GM12875 (cell line): ENCODE measurements around the gene ADCY1.

Source experiments
- H3K4me3 ChIP-seq: one replicate; pipeline ENCODE4 v1.5.1; 2011; ENCODE audit warnings: low read depth, low read length, control low read depth
- TF ChIP-seq, protein P1 (sequence below): IDR thresholded peaks from 2 replicates; pipeline ENCODE4 v1.5.1; 2011; ENCODE audit warnings: low read depth, mild to moderate bottlenecking, control low read depth, inconsistent platforms, low read length, moderate library complexity, borderline replicate concordance; ENCODE audit not compliant: insufficient read depth

The ADCY1 gene

DNA sequence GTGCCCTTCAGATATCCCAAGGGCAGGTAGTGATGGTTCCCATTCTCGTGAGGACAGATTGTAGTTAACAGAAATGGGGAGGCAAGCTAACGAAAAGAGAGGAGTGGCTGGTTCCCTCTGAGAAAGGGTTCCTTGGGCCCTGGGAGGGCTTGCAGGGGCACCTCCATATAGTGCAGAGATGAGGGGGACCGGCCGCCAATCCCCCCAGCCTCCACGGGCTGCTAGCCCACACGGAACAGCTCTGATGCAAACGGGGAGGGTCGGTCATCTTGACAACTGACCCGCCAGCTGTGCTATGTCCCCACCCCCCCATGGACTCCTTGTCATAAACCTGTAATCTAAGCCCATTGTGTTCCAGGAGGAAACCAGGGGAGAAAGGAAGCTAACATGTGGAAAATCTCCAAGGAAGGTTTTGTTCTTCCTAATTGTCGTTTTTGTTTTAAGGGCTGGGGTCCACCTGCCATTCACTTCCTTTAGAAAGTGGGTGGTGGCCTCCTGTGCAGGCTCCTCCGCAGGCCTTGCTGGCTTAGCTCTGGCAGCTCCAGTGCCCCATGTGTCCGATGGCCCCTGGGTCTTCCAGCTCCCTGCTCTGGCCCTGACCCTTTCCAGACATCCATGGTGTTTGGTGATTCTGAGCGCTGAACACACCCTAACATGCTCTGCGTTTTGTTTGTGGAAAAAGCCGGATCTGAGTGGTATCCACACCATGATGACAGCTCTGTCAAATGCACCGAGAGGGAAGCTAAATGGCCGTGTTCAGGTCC, 15.9 kb downstream of the ADCY1 start:
- no peak overlapping the region for H3K4me3 ChIP-seq
- TF ChIP-seq, protein P1, sequence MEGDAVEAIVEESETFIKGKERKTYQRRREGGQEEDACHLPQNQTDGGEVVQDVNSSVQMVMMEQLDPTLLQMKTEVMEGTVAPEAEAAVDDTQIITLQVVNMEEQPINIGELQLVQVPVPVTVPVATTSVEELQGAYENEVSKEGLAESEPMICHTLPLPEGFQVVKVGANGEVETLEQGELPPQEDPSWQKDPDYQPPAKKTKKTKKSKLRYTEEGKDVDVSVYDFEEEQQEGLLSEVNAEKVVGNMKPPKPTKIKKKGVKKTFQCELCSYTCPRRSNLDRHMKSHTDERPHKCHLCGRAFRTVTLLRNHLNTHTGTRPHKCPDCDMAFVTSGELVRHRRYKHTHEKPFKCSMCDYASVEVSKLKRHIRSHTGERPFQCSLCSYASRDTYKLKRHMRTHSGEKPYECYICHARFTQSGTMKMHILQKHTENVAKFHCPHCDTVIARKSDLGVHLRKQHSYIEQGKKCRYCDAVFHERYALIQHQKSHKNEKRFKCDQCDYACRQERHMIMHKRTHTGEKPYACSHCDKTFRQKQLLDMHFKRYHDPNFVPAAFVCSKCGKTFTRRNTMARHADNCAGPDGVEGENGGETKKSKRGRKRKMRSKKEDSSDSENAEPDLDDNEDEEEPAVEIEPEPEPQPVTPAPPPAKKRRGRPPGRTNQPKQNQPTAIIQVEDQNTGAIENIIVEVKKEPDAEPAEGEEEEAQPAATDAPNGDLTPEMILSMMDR = no peak

DNA sequence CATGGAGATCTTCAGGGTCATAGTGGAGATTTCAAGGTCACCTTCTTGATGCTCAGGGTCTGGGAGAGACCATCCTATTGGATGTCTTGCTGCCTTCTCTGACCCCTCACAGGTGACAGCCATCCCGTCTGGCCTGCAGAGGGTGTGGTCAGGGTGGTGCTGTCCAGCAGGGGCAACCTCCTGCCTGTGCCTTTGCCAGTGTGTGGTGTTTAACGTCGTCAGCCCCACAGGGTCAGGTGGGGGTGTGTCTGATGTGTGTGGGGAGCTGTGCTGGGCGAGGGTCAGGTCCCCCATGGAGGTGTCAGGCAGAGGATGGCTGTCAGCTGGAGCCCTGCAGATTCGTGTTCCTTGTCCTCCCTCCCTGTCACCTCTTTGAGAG, 16.5 kb downstream of the ADCY1 start:
- TF ChIP-seq, protein P1 = no peak
- no peak overlapping the region for H3K4me3 ChIP-seq

DNA sequence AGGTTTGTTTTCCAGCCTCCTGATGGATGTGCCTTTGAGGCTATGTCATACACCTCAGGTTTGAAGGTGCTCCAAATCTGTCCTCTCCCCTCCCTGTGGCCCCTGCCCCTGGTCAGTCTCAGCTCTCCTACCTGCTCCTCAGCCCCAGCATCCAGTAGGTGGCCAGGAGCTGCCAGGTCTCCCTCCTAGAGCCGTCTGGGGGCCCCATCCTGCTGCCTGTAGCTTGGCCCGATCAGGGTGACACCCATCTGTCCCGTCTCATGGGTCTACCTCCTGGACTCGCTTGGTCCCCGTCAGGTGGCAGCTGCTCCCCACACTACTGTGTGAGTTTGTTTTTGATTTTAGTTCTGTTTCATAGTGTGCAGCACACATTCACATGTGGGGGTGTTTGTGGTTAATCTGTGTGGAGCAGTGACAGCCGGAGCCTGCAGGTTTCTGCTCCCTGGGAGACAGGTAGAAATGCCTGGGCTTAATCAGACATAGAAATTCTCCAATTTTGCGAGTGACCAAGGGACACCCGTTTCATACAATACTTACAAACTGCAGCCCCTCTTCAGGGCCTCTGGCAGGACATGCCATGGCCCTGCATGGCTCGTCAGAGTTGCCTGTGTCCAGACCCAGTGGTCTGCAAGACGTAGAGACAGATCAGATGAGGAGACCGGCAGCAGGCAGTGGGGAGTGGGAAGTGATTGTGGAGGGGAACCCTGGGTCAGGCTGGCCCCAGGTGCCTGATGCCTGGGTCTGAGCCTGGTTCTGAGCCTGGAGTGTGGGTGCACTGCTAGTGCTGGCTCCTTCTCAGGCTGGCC, 17.1 kb downstream of the ADCY1 start:
- TF ChIP-seq, protein P1 = no peak
- no peak overlapping the region for H3K4me3 ChIP-seq

DNA sequence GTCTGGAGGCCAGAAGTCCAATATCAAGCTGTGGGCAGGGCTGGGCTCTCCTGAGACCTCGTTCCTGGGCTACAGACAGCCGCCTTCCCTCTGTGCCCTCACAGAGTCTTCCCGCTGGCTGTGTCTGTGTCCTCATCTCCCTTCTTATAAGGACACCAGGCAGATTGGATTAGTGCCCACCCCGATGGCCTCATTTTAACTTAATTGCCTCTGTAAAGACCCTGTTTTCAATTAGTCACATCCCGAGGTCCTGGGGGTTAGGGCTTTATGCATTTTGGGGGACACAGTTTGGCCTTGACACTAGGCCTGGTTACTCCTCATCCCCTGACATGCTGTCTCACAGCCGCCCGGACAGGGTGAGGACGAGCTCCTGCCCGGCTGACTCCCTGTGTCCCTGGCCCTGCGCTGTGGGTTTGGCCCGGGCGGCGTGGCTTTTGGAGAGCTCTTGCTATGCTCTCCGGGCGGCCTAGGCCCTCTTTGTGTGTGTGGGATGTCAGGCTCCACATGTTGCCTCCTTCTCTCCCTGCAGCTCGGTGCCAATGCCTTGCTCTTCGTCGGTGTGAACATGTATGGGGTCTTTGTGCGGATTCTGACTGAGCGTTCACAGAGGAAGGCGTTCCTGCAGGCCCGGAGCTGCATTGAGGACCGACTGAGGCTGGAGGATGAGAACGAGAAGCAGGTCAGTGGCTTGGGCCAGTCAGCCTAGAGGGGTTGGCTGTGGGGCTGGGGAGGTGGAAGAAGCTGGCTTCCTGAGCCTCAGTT, 18.2 kb downstream of the ADCY1 start:
- no peak overlapping the region for H3K4me3 ChIP-seq
- TF ChIP-seq, protein P1 = no peak

DNA sequence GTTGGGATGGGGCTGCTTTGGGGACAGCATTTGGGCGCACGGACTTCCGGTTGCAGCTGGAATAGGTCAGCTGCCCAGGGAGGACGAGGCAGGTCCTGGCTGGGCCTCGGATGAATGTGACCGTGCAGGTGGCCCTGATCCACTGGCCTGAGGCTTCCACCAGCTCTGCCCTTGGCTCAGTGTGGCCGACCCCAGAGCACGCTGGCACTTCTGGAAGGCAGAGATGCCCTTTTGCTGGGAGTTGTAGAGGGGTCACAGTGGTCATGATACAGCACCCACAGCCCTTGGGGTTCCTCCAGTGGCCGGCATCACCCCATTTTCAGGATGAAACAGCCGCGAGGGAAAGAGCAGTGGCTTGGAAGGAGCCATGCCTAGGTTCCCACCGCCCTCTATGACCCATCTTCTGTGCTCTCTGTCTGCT, 19.0 kb downstream of the ADCY1 start:
- TF ChIP-seq, protein P1 = no peak
- H3K4me3 ChIP-seq = no peak overlapping the region

DNA sequence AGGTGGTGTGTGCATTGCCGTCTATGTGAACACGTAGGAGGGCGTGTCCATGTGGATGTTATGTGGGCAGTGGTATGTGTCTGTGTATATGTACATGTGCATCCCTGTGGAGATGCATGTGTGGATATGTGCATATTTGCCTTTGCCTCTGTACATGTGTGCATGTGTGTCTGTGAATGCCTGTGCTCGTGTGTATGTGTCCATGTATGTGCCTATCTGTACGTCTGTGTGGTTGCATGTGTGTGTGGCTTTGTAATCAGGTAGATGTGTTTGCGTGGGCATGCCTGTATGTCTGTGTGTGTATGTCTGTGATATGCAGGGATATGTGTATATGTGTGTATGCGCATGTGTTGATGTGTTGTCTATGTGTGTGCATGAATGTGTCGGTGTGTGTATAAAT, 19.7 kb downstream of the ADCY1 start:
- TF ChIP-seq, protein P1 = no peak
- H3K4me3 ChIP-seq = no peak overlapping the region
